Body of pancreas (tissue), 4 donors: ENCODE results near the gene MEF2B.

Experiments used
- POLR2A ChIP-seq, 3 donors: fragments of 450-650 bp; IDR thresholded peaks; one replicate each; pipeline ENCODE4 v1.6.1; 2016; ENCODE audit warnings: antibody characterized with exemption in 3 of 3, mild to moderate bottlenecking in 2 of 3
- TF ChIP-seq, protein P1 (sequence below), 7 experiments: fragments of 450-650 bp in 4 of 7; fragments of 200-600 bp in 3 of 7; sonication (generic) in 3 of 7; IDR thresholded peaks; one replicate each; pipeline ENCODE4 v1.5.1; 2016 to 2019; ENCODE audit warnings: antibody characterized with exemption in 7 of 7

DNA sequence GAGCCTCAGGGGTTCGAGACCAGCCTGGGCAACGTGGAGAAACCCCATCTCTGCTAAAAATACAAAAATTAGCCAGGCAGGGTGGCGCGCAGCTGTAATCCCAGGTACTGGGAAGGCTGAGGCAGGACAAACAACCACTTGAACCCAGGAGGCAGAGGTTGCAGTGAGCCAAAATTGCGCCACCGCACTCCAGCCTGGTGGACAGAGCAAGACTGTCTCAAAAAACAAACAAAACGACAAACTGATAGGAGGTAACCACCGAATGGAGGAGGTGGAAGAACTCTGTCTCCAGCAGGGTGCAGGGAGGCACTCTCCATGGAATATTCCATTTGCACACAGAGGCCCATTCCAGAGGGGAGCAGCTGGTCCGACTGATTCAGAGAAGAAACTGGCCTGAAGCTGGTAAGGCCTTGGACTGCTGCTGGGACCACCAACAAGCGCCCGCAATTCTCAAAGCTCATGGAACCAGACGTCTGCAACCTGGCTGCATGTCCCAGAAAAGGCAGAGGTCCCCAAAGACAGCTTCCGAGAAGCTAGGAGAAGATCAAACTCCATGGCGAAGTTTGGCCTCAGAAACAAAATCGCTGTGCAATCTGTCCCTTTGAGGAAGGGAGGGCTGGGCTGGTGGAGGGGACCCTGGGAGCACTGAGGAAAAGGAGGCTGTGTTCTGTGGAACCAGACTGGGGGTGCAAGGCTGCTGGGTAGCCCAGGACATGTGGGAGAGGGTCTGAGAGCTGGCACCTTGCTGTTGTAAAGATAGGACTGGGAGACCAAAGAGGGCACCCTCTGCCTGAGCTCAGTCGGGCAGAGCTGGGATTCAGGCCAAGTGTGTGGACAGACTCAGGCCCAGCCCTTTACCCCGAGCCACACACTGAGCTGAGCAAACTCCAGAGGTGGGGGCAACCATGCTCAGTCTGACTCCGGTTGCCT lies 71.1 kb downstream of the MEF2B start:
- TF ChIP-seq, protein P1, sequence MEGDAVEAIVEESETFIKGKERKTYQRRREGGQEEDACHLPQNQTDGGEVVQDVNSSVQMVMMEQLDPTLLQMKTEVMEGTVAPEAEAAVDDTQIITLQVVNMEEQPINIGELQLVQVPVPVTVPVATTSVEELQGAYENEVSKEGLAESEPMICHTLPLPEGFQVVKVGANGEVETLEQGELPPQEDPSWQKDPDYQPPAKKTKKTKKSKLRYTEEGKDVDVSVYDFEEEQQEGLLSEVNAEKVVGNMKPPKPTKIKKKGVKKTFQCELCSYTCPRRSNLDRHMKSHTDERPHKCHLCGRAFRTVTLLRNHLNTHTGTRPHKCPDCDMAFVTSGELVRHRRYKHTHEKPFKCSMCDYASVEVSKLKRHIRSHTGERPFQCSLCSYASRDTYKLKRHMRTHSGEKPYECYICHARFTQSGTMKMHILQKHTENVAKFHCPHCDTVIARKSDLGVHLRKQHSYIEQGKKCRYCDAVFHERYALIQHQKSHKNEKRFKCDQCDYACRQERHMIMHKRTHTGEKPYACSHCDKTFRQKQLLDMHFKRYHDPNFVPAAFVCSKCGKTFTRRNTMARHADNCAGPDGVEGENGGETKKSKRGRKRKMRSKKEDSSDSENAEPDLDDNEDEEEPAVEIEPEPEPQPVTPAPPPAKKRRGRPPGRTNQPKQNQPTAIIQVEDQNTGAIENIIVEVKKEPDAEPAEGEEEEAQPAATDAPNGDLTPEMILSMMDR (IDR thresholded peaks at IDR 0.05) = no peak
- TF ChIP-seq POLR2A (IDR thresholded peaks at IDR 0.05) = no peak
